HG03066 (cell line): Measurements from ENCODE around the gene DTX1.

Source experiments
- ATAC-seq: cut with Tn5 transposase; IDR thresholded peaks from one replicate; pipeline ENCODE4 v1.9.1; 2021; ENCODE audit warnings: low read depth; ENCODE audit not compliant: unreplicated experiment

The DTX1 gene

GRCh38 chr12:113069751-113070116 lies 13.2 kb downstream of the DTX1 start:
- ATAC-seq: no peak

GRCh38 chr12:113070117-113070906 lies 13.8 kb downstream of the DTX1 start:
- no peak for ATAC-seq

GRCh38 chr12:113071135-113072112 lies 14.9 kb downstream of the DTX1 start:
- ATAC-seq: no peak

- ATAC-seq: no peak
Observed at GRCh38 chr12:113072136-113072535, 15.6 kb downstream of the DTX1 start.

GRCh38 chr12:113073586-113073985 lies 17.1 kb downstream of the DTX1 start:
- ATAC-seq: no peak

GRCh38 chr12:113075137-113075683 lies 18.7 kb downstream of the DTX1 start:
- ATAC-seq: peak; percentile 90

GRCh38 chr12:113077057-113077858 lies 20.7 kb downstream of the DTX1 start:
- no peak for ATAC-seq

- ATAC-seq: no peak
Observed at GRCh38 chr12:113077859-113078255, 21.3 kb downstream of the DTX1 start.

GRCh38 chr12:113081873-113082272 lies 25.3 kb downstream of the DTX1 start:
- no peak for ATAC-seq

GRCh38 chr12:113082486-113083148 lies 26.1 kb downstream of the DTX1 start:
- peak; percentile 82 for ATAC-seq

- ATAC-seq: no peak
Observed at GRCh38 chr12:113083863-113084435, 27.4 kb downstream of the DTX1 start.

GRCh38 chr12:113086249-113087164 lies 30.0 kb downstream of the DTX1 start:
- ATAC-seq: no peak

GRCh38 chr12:113087193-113087592 lies 30.7 kb downstream of the DTX1 start:
- ATAC-seq: no peak

- no peak for ATAC-seq
Observed at GRCh38 chr12:113088037-113088436, 31.5 kb downstream of the DTX1 start.

- ATAC-seq: no peak
Observed at GRCh38 chr12:113088971-113089756, 32.6 kb downstream of the DTX1 start.

GRCh38 chr12:113089839-113090238 lies 33.3 kb downstream of the DTX1 start:
- ATAC-seq: no peak

GRCh38 chr12:113090740-113091139 lies 34.2 kb downstream of the DTX1 start:
- no peak for ATAC-seq

GRCh38 chr12:113091506-113091905 lies 35.0 kb downstream of the DTX1 start:
- ATAC-seq: no peak
